Fibroblast of skin of abdomen (primary cell): Measurements from ENCODE around the gene CDK4.

Experiments used
- DNase-seq: peaks from one replicate; pipeline ENCODE4 v3.0.0-alpha.2; 2013

Gene CDK4

GRCh38 chr12:57771873-57772428 lies 19.8 kb upstream of the CDK4 start, which contains the start of gene METTL1:
TSS of gene METTL1 (minus strand) at chr12:57772105. CDS start at chr12:57772083, 22 bp downstream.
- peak; percentile 97 for DNase-seq

- peak; percentile 92 for DNase-seq
Measured at GRCh38 chr12:57771236-57771872, 19.2 kb upstream of the CDK4 start.

DNA sequence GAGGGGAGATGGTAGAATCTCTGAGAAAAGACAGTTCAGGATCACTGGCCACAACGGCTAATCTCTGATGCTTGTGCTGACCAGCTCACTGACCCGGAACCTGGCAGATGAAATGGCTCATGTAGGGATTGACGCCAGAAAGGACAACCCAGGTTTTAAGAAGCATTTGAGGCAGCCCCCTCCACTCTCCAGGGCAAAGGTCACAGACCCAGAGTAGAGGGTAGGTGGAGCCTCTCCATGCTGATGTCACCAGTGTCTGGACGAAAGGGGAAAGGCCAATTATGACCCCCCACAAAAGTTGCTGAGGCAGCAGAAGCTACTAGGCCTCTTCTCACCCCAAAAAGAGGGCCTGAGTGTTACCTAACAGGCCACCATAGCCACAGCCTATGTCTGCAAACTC lies 18.6 kb upstream of the CDK4 start:
- no peak for DNase-seq

- DNase-seq: no peak
Measured at GRCh38 chr12:57769594-57769993, 17.5 kb upstream of the CDK4 start.

DNA sequence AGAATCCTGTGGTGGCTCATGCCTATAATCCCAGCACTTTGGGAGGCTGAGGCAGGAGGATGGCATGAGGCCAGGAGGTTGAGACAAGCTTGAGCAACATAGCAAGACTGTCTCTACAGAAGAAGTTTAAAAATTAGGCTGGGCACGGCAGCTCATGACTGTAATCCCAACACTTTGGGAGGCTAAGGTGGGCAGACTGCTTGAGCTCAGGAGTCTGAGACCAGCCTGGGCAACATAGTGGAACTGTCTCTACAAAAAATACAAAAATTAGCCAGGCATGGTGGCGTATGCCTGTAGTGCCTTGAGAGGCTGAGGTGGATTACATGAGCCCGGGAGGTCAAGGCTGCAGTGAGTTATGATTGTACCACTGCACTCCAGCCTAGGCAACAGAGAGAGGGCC lies 15.8 kb upstream of the CDK4 start:
- DNase-seq: no peak

GRCh38 chr12:57767305-57767698 lies 15.2 kb upstream of the CDK4 start:
- DNase-seq: no peak

GRCh38 chr12:57766464-57767304 lies 14.6 kb upstream of the CDK4 start, which contains the start of gene CYP27B1:
TSS of gene CYP27B1 (minus strand) at chr12:57767078. CDS start at chr12:57767041, 37 bp downstream.
- DNase-seq: no peak

- DNase-seq: no peak
Measured at GRCh38 chr12:57765698-57766463, 13.8 kb upstream of the CDK4 start.

DNA sequence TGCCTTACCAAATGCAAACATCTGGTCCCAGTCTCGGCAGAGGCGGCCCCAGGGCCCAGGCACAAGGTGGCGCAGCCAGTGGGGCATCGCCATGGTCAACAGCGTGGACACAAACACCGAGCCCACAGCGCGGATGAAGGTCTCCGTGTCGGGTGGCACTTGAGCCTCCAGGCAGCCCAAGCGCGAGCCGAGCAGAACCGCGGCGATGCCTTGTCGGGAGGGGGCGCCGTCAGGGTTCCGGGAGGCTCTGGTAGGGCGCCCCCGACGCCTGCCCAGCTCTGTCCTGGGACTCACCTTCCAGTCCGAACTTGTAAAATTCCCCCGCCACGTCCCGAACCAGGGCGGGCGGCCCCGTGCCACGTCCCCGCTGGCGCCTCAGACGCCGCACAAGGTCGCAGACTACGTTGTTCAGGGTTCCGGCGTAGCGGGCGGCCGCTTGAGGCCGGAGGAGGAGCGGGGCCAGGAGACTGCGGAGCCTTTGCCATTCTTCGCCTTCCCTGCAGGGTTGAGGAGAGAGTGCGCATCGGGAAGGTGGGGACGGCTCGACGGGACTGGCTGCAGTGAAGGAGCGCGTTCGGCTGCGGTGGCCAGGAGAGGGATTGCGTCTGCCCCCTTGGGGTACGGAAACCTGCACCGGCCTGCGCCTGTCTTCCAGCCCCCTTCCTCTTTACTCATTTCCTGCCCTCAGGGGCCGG lies 13.0 kb upstream of the CDK4 start:
- no peak for DNase-seq

GRCh38 chr12:57764662-57765002 lies 12.5 kb upstream of the CDK4 start:
- DNase-seq: no peak

DNA sequence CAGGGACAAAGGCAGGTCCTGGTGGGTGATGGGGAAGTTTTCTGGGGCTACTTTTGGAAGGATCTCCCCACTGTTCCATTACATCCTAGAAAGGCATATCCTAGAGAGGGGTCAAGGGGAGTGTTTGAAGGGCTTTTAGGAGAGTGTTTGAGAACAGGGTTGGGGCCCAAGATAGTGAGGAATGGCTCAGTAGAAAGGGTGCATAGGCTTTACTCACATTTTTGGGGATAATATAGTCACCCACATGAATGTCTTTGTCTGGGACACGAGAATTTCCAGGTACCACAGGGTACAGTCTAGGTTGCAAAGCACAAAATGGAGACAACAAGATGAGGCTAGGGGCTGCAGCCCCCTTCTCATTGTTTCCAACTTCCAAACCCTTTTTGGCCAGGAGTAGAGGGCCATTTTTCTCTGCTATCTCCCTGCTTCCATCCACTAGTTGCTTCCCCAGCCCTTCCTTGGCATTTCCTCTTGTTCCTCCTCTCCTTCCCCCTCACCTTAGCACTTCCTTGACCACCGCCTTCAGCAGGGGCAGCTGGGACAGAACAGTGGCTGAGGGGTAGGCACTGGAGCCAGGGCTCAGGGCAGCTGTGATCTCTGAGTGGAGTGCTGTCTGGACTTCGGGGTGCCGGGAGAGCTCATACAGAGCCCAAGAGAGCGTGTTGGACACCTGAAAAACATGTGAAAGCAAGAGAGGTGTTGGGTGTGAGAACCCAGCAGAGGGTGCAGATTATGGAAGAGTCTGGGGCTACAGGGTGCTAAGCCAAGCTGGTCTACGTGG lies 12.0 kb upstream of the CDK4 start:
- DNase-seq: no peak

- no peak for DNase-seq
Measured at GRCh38 chr12:57762463-57762862, 10.4 kb upstream of the CDK4 start.

- DNase-seq: no peak
Measured at GRCh38 chr12:57761391-57761998, 9.4 kb upstream of the CDK4 start.

GRCh38 chr12:57760347-57760982 lies 8.4 kb upstream of the CDK4 start:
- no peak for DNase-seq

GRCh38 chr12:57759360-57759980 lies 7.4 kb upstream of the CDK4 start:
- DNase-seq: no peak

- no peak for DNase-seq
Measured at GRCh38 chr12:57758552-57759359, 6.6 kb upstream of the CDK4 start.

- DNase-seq: no peak
Measured at GRCh38 chr12:57757771-57758170, 5.7 kb upstream of the CDK4 start.

DNA sequence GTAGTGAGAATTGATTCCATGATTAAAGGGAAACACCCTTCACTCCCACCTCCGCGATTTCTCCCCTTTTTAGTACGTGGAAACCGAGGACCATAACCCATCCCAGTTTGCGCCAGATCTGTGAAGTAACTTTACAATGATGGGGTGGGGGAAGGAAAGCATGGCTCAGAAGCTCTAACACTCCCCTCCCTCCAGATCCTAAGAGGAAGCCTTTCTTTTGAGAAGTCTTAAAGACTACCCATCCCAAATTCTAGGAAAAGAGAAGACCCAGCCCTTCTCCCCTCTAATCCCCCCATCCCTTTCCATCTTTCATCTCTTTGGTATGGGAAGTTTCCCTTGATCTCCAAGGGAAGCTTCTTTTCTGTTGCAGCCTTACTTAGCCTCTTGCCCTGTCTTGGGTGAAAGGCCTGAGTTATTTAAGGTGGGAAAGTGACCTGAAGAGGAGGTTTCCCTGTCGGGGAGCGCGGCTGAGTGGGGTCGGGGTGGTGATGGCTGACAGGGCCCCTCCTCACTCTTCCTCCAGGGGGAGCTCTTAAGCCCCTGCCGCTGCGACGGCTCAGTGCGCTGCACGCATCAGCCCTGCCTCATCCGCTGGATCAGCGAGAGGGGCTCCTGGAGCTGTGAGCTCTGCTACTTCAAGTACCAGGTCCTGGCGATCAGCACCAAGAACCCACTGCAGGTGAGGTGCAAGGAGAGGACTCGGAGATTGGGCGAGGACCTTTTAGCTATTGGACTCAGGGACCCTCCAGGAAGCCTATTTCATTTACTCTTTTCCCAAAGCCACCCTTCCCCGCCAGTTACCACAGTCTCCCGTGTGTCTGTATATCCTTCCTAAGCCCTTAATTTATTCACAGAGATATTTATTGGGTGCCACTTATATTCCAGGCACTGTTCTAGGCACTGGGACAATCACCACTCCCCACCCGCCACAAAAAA lies 4.6 kb upstream of the CDK4 start:
- DNase-seq: peak; percentile 32
